RWPE2 (cell line): Measurements from ENCODE around the gene IAPP.

Source experiments
- ATAC-seq: fragments of 200-7000 bp; cut with Tn5 transposase; 3 replicates; pipeline ENCODE4 v1.9.1; 2021; ENCODE audit warnings: low read depth
- DNase-seq: peaks from one replicate; pipeline ENCODE4 v3.0.0-alpha.2; 2020; ENCODE audit warnings: low spot score
- H3K27ac ChIP-seq: fragments of 450-650 bp; 2 replicates; pipeline ENCODE4 v1.5.1; 2017; ENCODE audit warnings: mild to moderate bottlenecking; ENCODE audit not compliant: poor library complexity, severe bottlenecking
- H3K27me3 ChIP-seq: fragments of 250-450 bp; sonication (Bioruptor Pico); 2 replicates; pipeline ENCODE4 v1.5.1; 2021; ENCODE audit warnings: mild to moderate bottlenecking, moderate library complexity; ENCODE audit not compliant: insufficient read depth, poor library complexity, severe bottlenecking
- H3K36me3 ChIP-seq: fragments of 250-450 bp; sonication (Bioruptor Pico); 2 replicates; pipeline ENCODE4 v1.5.1; 2020; ENCODE audit warnings: low read depth, mild to moderate bottlenecking, moderate library complexity
- H3K4me1 ChIP-seq: fragments of 250-450 bp; sonication (Bioruptor Pico); 2 replicates; pipeline ENCODE4 v1.5.1; 2021; ENCODE audit warnings: mild to moderate bottlenecking, moderate library complexity; ENCODE audit not compliant: insufficient read depth, poor library complexity, severe bottlenecking
- H3K4me3 ChIP-seq: fragments of 250-450 bp; sonication (Bioruptor Pico); 2 replicates; pipeline ENCODE4 v1.5.1; 2021; ENCODE audit warnings: mild to moderate bottlenecking, moderate library complexity; ENCODE audit not compliant: severe bottlenecking
- H3K9me3 ChIP-seq: fragments of 250-450 bp; sonication (Bioruptor Pico); 2 replicates; pipeline ENCODE4 v1.5.1; 2021; ENCODE audit warnings: mild to moderate bottlenecking, moderate library complexity; ENCODE audit not compliant: severe bottlenecking
- TF ChIP-seq, protein P1 (sequence below): fragments of 450-650 bp; IDR thresholded peaks from one replicate; pipeline ENCODE4 v1.5.1; 2017; ENCODE audit warnings: mild to moderate bottlenecking, moderate library complexity; ENCODE audit not compliant: poor library complexity, severe bottlenecking

The IAPP gene

DNA sequence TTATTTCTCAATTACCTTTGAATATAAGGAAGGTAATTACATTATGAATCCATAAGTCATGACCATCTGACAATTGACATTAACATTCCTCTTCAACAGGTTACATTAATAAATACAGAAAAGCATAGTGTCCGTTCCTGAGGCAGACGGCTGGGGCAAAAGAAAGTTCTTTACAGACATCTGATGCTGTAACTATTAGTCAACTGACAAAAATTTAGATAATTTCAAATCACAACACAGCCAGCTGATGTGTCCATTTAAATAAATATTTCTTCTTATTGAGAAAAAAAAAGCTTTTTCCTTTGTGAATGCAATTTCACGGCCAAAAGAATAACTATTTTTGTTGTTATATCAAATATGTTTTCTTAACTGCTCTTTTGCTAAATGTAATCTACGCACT, 55.5 kb downstream of the IAPP start:
- TF ChIP-seq, protein P1, sequence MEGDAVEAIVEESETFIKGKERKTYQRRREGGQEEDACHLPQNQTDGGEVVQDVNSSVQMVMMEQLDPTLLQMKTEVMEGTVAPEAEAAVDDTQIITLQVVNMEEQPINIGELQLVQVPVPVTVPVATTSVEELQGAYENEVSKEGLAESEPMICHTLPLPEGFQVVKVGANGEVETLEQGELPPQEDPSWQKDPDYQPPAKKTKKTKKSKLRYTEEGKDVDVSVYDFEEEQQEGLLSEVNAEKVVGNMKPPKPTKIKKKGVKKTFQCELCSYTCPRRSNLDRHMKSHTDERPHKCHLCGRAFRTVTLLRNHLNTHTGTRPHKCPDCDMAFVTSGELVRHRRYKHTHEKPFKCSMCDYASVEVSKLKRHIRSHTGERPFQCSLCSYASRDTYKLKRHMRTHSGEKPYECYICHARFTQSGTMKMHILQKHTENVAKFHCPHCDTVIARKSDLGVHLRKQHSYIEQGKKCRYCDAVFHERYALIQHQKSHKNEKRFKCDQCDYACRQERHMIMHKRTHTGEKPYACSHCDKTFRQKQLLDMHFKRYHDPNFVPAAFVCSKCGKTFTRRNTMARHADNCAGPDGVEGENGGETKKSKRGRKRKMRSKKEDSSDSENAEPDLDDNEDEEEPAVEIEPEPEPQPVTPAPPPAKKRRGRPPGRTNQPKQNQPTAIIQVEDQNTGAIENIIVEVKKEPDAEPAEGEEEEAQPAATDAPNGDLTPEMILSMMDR, result no peak
- no peak overlapping the region for H3K27ac ChIP-seq
- no peaks in the 10 kb centered on the region for H3K27me3 ChIP-seq
- no peak for ATAC-seq
- no peaks in the 10 kb centered on the region for H3K9me3 ChIP-seq
- DNase-seq, result no peak
- H3K36me3 ChIP-seq, result no peaks in the 10 kb centered on the region
- H3K4me1 ChIP-seq, result no peaks in the 10 kb centered on the region
- H3K4me3 ChIP-seq, result no peak overlapping the region
